GM12891 (cell line): ENCODE results near the gene SH3TC2.

Source experiments
- POLR2A ChIP-seq: IDR thresholded peaks from 2 replicates; pipeline ENCODE4 v1.6.1; 2011; ENCODE audit warnings: low read depth, low read length, control low read depth
- POLR2AphosphoS5 ChIP-seq: IDR thresholded peaks from 2 replicates; pipeline ENCODE4 v1.6.1; 2011; ENCODE audit warnings: low read depth, low read length, control low read depth
- POU2F2 ChIP-seq: IDR thresholded peaks from 2 replicates; pipeline ENCODE4 v1.6.1; 2011; ENCODE audit warnings: low read depth, mild to moderate bottlenecking, control low read depth, low read length, moderate library complexity
- SPI1 ChIP-seq: IDR thresholded peaks from 2 replicates; pipeline ENCODE4 v1.6.1; 2011; ENCODE audit warnings: low read depth, low read length, control low read depth

DNA sequence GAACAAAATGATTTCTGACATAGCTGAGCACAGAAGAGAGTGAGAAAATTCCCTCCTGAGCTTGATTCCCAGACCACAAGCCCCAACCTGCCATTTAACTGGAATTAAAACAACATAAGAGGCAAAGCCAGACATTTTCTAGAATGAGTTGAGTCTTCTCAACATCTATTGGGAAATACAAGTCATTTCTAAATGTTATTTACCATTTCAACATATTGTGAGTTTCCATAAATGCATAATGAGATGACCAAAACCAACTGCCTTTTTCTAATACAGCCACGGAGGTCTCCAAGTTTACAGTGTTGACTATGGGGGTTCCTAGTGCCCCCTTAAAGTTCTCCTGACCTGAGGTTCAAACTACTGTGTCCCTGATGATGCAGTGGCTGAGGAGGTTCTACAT lies 20.0 kb downstream of the SH3TC2 start:
- TF ChIP-seq POLR2AphosphoS5 (no peak), POLR2A (no peak), SPI1 (no peak), POU2F2 (no peak)
